Stimulated activated naive CD8-positive, alpha-beta T cell treated with anti-CD3 and anti-CD28 coated beads, Interleukin-15, amount 100 ng/mL, for 72 hours (primary cell): Measurements from ENCODE around the gene BMI1.
A peak's percentile ranks its signal among the peaks of the same experiment; 100 is the strongest.

Experiments
- ATAC-seq: fragments of 150-1000 bp; cut with Tn5 transposase; 2 replicates; pipeline ENCODE4 v1.10.0; 2021; ENCODE audit warnings: mild to moderate bottlenecking, moderate library complexity
- DNase-seq, 2 donors: peaks; one replicate each; pipeline ENCODE4 v3.0.0; 2021 to 2022
- H3K27ac Mint-ChIP-seq, 2 donors: one replicate each; pipeline ENCODE4 v1.8.0; 2022; ENCODE audit warnings: mild to moderate bottlenecking in 2 of 2, mixed read lengths in 2 of 2, moderate library complexity in 2 of 2
- H3K27me3 Mint-ChIP-seq: one replicate; pipeline ENCODE4 v1.8.0; 2022; ENCODE audit warnings: mixed read lengths
- H3K4me1 Mint-ChIP-seq: one replicate; pipeline ENCODE4 v1.8.0; 2022; ENCODE audit warnings: mild to moderate bottlenecking, mixed read lengths
- H3K4me3 Mint-ChIP-seq, 2 donors: one replicate each; pipeline ENCODE4 v1.8.0; 2022; ENCODE audit warnings: mild to moderate bottlenecking in 2 of 2, mixed read lengths in 2 of 2, moderate library complexity in 1 of 2
- H3K9me3 Mint-ChIP-seq, 2 donors: one replicate each; pipeline ENCODE4 v1.8.0; 2022; ENCODE audit warnings: mixed read lengths in 2 of 2

The BMI1 gene

DNA sequence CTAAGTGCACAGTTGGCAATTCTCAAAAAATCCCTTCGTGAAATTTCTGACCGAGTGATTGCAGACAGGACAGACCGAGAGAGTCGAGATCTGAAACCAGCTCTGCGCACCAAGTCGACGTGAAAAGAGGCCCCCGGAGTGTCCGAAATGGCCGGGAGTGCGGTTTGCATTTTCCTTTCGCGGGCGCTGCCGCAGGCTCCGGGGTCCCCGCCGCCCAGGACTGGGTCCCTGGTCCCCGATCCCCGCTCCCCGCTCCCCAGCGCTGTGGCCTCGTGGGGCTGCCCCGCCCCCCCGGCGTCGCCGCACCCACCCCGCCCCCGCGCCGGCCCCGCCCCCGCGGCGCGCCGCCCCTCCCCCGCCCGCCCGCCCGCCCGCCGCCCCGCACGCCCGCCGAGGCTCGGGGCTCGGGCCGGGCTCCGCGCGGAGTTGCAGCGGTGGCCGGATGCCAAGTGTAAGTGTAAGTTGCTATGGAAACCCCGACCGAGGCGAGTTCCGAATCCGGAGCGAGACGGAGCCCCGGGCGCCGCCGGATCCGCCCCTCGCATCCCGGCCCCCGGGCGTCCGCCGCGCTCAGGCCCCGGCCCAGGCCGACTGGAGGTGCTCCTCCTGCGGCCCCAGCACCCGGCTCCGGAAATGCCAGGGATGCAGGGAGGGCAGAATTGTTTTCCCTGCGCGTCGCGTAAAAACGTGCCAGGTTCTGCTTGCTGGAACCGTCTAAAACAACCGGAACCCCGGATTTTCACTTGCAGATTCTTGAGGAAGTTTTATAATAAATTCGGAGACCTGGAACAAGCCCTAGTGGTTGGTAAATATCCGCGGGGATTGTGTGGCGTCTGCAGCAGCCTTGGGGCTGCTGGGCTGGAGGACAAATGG lies 4.6 kb downstream of the BMI1 start:
- peaks cover 29% of the 10 kb centered on the region for H3K4me1 Mint-ChIP-seq
- H3K4me3 Mint-ChIP-seq: peak overlapping the region; percentile 75 to 81
- peak; percentile 67 to 78 for DNase-seq
- H3K27ac Mint-ChIP-seq: no peak overlapping the region
- no peaks in the 10 kb centered on the region for H3K9me3 Mint-ChIP-seq
- H3K27me3 Mint-ChIP-seq: peaks cover 42% of the 10 kb centered on the region
- peak; percentile 71 for ATAC-seq

GRCh38 chr10:22326145-22326702 lies 5.3 kb downstream of the BMI1 start:
- no peak overlapping the region for H3K27ac Mint-ChIP-seq
- H3K4me1 Mint-ChIP-seq: peaks cover 29% of the 10 kb centered on the region
- ATAC-seq (no peak), DNase-seq (no peak)
- H3K9me3 Mint-ChIP-seq: no peaks in the 10 kb centered on the region
- H3K27me3 Mint-ChIP-seq: peaks cover 42% of the 10 kb centered on the region
- peak overlapping the region; percentile 61 to 71 for H3K4me3 Mint-ChIP-seq

- no peak for DNase-seq
- H3K9me3 Mint-ChIP-seq: peaks cover 5 to 8% of the 10 kb centered on the region in 2 donors
- no peak overlapping the region for H3K4me3 Mint-ChIP-seq
- H3K27ac Mint-ChIP-seq: no peak overlapping the region
- H3K27me3 Mint-ChIP-seq: peaks cover 32% of the 10 kb centered on the region
- ATAC-seq: no peak
- H3K4me1 Mint-ChIP-seq: peaks cover 29% of the 10 kb centered on the region
Observed at GRCh38 chr10:22329150-22329549, 8.3 kb downstream of the BMI1 start.

DNA sequence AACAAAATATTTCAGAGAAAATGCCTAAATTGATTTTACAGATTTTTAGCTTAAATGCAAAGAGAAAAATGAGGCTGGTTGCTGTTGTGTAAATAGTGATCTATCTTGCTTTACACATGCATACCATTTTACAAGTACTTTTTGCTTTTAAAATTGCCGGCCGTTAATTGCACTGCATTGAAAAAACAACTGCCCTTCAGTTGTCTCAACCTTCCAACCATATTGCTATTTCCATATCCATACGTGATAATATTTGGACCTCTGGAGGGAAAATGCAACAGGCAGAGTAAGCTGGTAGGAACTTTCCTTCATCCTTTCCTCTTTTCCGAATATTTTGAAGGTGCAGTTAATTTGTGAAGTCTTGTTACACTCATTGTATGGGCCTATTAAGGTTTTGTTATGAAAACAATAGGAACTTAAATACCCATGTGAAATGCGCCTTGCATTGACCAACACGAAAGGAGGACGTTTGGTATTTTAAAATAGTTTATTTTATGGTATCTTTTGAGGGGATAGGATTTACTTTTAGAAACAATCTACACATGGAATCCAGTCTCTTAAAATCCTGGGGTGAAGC lies 11.3 kb downstream of the BMI1 start:
- ATAC-seq (no peak), DNase-seq (no peak)
- Mint-ChIP-seq H3K4me3 (peak overlapping the region in 1 of 2 donors; percentile 69), H3K9me3 (peaks cover 5 to 8% of the 10 kb centered on the region in 2 donors), H3K27ac (no peak overlapping the region), H3K4me1 (peaks cover 36% of the 10 kb centered on the region), H3K27me3 (peaks cover 44% of the 10 kb centered on the region)

GRCh38 chr10:22333167-22333974 lies 12.5 kb downstream of the BMI1 start:
- ATAC-seq: no peak
- Mint-ChIP-seq H3K4me1 (peaks cover 40% of the 10 kb centered on the region), H3K4me3 (peak overlapping the region; percentile 64 to 69), H3K27ac (peak overlapping the region in 1 of 2 donors; percentile 72), H3K27me3 (peaks cover 56% of the 10 kb centered on the region), H3K9me3 (peaks cover 5 to 8% of the 10 kb centered on the region in 2 donors)
- no peak for DNase-seq

GRCh38 chr10:22333975-22334282 lies 13.0 kb downstream of the BMI1 start:
- H3K4me1 Mint-ChIP-seq: peaks cover 40% of the 10 kb centered on the region
- DNase-seq (no peak), ATAC-seq (no peak)
- peaks cover 5 to 8% of the 10 kb centered on the region in 2 donors for H3K9me3 Mint-ChIP-seq
- H3K27me3 Mint-ChIP-seq: peaks cover 61% of the 10 kb centered on the region
- peak overlapping the region in 1 of 2 donors; percentile 72 for H3K27ac Mint-ChIP-seq
- H3K4me3 Mint-ChIP-seq: peak overlapping the region; percentile 64 to 69

GRCh38 chr10:22334414-22335172 lies 13.7 kb downstream of the BMI1 start:
- peaks cover 67% of the 10 kb centered on the region for H3K27me3 Mint-ChIP-seq
- DNase-seq (no peak), ATAC-seq (no peak)
- peaks cover 5 to 8% of the 10 kb centered on the region in 2 donors for H3K9me3 Mint-ChIP-seq
- peak overlapping the region; percentile 93 to 95 for H3K27ac Mint-ChIP-seq
- peak overlapping the region; percentile 86 to 91 for H3K4me3 Mint-ChIP-seq
- H3K4me1 Mint-ChIP-seq: peaks cover 40% of the 10 kb centered on the region

DNA sequence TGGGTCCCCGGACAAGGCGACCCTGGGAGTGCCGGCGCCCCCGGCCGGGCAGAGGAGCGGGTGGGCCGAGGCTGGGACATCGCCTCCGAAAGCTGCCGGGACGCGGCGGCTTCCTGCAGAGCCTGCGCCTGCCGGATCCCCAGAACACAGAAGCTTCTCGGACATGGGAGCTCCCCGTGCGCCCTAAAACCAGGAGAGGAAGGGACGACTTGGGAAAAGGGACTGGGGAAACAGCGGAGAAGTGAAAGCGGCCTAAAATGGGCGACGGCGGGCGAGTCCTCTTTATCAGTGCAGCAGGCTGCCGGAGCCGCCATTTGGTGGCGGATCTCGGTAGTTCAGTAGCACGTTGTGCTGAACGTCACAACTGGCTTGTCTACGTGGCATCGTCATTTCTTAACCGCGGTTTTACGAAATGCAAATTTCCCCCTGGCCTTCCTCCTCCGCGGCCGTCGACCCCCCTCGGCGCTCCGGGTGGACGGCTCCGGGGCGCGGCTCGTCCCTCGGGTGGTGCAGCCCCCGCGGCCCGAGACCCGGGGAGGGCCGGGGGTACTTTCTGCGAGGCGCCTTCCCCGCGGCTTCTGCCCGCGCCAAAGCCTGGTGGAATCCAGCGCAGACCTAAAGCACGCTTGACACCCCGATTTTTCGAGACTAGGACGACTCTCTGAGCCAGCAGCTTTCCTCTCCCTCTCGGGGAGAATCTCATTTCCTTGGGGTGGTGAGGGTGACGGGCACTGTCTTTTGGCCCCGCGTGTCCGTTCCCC lies 14.5 kb downstream of the BMI1 start:
- peak overlapping the region; percentile 93 to 95 for H3K27ac Mint-ChIP-seq
- peak; percentile 80 for ATAC-seq

DNA sequence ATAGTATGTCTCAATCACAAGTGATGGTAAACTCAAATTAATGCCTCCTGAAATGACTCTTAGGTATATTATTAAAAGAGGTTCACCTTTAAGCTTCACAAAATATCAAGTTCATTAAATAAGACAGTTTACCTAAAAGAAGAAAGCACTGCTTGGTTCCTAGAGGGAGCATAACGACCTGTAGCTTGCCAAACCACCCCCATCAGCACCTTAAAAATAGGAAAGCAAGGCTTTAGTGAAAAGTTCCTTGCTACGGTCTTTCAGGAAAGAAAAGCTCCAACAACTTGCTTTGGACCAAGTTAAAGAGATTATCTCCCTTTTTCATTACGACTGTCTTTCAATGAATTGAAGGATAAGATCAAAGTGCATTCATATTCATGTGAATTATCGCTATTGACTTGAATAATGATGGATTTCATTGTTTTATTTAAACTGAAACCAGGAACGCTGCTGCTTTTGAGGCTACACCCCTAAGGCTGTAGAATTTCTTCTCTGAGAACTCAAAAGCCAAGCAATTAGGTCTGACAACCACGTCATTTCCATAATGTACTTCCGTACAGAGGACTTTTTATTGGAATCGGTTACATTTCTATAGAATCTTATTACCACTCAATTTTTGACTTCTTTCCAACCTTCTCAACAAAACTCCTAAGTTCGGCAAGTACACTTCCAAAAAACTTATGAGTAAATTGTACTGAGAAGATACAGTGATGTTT lies 17.4 kb downstream of the BMI1 start:
- Mint-ChIP-seq H3K9me3 (peaks cover 5 to 7% of the 10 kb centered on the region in 2 donors), H3K4me1 (peaks cover 46% of the 10 kb centered on the region), H3K27ac (no peak overlapping the region), H3K4me3 (no peak overlapping the region), H3K27me3 (peaks cover 84% of the 10 kb centered on the region)
- DNase-seq (no peak), ATAC-seq (no peak)

More for the DNA sequence above, 14.5 kb downstream of the BMI1 start:
- peaks cover 67% of the 10 kb centered on the region for H3K27me3 Mint-ChIP-seq
- peaks cover 44% of the 10 kb centered on the region for H3K4me1 Mint-ChIP-seq
- DNase-seq: peak; percentile 68 to 79
- H3K9me3 Mint-ChIP-seq: peaks cover 5 to 8% of the 10 kb centered on the region in 2 donors
- peak overlapping the region; percentile 86 to 91 for H3K4me3 Mint-ChIP-seq

GRCh38 chr10:22338931-22339330 lies 18.0 kb downstream of the BMI1 start:
- no peak for ATAC-seq
- Mint-ChIP-seq H3K27ac (no peak overlapping the region), H3K9me3 (peaks cover 0 to 1% of the 10 kb centered on the region in 2 donors)

DNA sequence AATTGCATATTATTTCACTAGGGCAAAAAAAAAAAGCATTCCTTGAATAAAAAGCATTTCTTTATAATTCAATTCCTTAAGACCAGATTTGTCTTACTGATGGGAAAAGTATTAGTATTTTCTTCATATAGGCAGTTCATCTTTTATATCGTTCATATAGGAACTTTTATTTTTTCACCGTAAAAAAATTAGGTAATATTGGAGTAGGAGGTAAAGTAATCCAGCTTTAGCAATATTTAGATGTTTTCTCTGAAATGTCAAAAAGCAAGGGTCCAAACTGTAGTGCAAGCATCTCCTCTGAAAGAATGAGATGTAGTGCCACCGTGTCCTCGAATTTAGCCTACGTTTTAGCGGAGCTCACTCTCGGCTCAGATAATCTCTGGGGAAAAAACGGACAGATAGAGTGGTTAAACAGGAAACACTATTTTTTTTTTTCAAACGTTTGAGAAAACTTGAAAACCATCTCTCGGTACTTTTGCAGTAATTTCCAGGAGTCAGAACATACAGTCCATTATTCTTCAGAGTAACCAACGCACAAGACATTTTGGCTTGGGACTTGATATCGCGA lies 18.9 kb downstream of the BMI1 start:
- Mint-ChIP-seq H3K27ac (peak overlapping the region; percentile 83 to 95), H3K27me3 (peaks cover 84% of the 10 kb centered on the region), H3K4me1 (peaks cover 45% of the 10 kb centered on the region), H3K4me3 (peak overlapping the region; percentile 78 to 87), H3K9me3 (no peaks in the 10 kb centered on the region)
- ATAC-seq: no peak
- DNase-seq: no peak

More at GRCh38 chr10:22338931-22339330, 18.0 kb downstream of the BMI1 start:
- Mint-ChIP-seq H3K27me3 (peaks cover 84% of the 10 kb centered on the region), H3K4me3 (no peak overlapping the region), H3K4me1 (peaks cover 41% of the 10 kb centered on the region)
- no peak for DNase-seq

GRCh38 chr10:22340329-22341189 lies 19.7 kb downstream of the BMI1 start:
- Mint-ChIP-seq H3K27me3 (peaks cover 84% of the 10 kb centered on the region), H3K27ac (peak overlapping the region; percentile 83 to 95), H3K4me3 (peak overlapping the region; percentile 78 to 87), H3K4me1 (peaks cover 43% of the 10 kb centered on the region), H3K9me3 (no peaks in the 10 kb centered on the region)
- peak; percentile 72 for ATAC-seq
- DNase-seq: peak; percentile 75 to 76
